Activated CD4-positive, alpha-beta memory T cell treated with anti-CD3 and anti-CD28 coated beads for 36 hours (primary cell): ENCODE data around the gene ZNF467. TPM values are rescaled to one million over a fixed set of nuclear protein-coding genes. Genes with fewer than 3 reads are reported as not detected.

Source experiments
- CTCF ChIA-PET: fragments of 350-600 bp; sonication (Branson Sonifier 250); formaldehyde crosslinking; loops from one replicate; lab custom pipeline; 2021; ENCODE audit warnings: antibody characterized with exemption, inconsistent platforms; lab: Charles Lee
- POLR2A ChIA-PET: fragments of 350-600 bp; sonication (Branson Sonifier 250); formaldehyde crosslinking; loops from one replicate; lab custom pipeline; 2021; ENCODE audit warnings: antibody characterized with exemption; lab: Charles Lee
- DNase-seq: peaks from one replicate; pipeline ENCODE4 v3.0.0-alpha.2; 2020
- H3K27ac Mint-ChIP-seq: one replicate; pipeline ENCODE4 v1.8.0; 2021; ENCODE audit warnings: mixed read lengths
- H3K27me3 Mint-ChIP-seq: one replicate; pipeline ENCODE4 v1.8.0; 2021; ENCODE audit warnings: mixed read lengths
- H3K36me3 Mint-ChIP-seq: one replicate; pipeline ENCODE4 v1.8.0; 2021; ENCODE audit warnings: mixed read lengths
- H3K4me1 Mint-ChIP-seq: one replicate; pipeline ENCODE4 v1.8.0; 2021; ENCODE audit warnings: low read depth, mixed read lengths
- H3K4me3 Mint-ChIP-seq: one replicate; pipeline ENCODE4 v1.8.0; 2021; ENCODE audit warnings: mild to moderate bottlenecking, mixed read lengths
- H3K9me3 Mint-ChIP-seq: one replicate; pipeline ENCODE4 v1.8.0; 2021; ENCODE audit warnings: mixed read lengths
- intact Hi-C: fragments of 100-400 bp; cut with micrococcal nuclease; formaldehyde crosslinking; loops from one replicate; pipeline ENCODE4 v1.15.1; 2023
- total RNA-seq, 2 experiments: library from RNA; stranded (reverse); gene quantifications; one replicate each; pipeline ENCODE4 v1.2.3, GENCODE V29; 2021

Gene ZNF467
- total RNA-seq, 2 experiments from 2014 or later, result 0.41 to 0.45 TPM

DNA sequence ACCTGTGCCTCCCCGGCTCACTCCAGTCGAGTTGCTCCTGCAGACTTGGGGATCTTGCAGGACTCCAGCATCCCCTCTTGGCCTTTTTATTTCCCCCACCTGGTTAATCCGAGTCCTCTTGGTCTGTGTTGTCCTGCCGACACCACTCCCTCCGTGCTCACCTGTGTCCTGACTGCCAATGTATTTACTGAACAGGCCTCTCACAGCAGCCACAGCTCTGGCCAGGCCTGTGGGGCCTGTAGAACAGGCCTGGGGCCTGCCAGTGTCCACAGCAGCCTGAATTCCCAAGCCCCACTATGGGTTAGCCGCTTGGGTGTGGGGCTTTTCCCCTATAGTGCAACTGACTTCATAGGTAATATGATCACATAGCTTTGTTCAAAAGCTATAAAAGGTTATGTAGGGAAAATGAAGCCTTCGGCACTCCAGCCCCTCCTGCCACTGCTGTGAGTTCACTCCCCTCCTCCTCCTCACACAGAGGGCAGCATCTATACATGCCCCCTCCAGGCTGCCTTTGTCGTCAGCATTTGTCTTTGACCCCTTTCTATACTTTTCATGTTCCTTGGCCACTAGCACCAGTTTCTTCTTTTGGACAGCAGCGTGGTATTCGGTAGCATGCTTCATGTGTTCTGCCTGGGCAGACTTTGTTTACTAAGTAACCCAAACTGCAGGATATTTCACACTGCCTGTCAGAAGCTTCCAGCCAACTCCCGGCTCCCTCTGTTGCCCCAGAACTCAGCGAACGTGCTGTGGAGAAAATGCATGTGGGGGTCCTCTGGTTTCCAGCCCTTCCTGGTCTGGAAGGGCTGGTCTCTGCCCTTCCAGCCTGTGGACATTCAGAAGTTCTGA is 46.1 kb downstream of the ZNF467 start:
- Mint-ChIP-seq H3K36me3 (peaks cover 31% of the 10 kb centered on the region), H3K4me1 (no peaks in the 10 kb centered on the region), H3K27ac (no peak overlapping the region), H3K9me3 (no peaks in the 10 kb centered on the region), H3K4me3 (no peak overlapping the region), H3K27me3 (no peaks in the 10 kb centered on the region)
- no peak for DNase-seq
- intact Hi-C loops, result no loop called here
- ChIA-PET POLR2A (no interaction called here), CTCF (interaction anchor here (1.5 kb wide), 2 partner anchors 15 to 65 kb away, joined by 3 to 6 read pairs; no protein-coding TSS in a partner anchor)

- Mint-ChIP-seq H3K9me3 (no peaks in the 10 kb centered on the region), H3K4me3 (no peak overlapping the region), H3K36me3 (peaks cover 27% of the 10 kb centered on the region), H3K27ac (no peak overlapping the region), H3K4me1 (no peaks in the 10 kb centered on the region), H3K27me3 (no peaks in the 10 kb centered on the region)
- intact Hi-C loops, result no loop called here
- ChIA-PET CTCF (no interaction called here), POLR2A (no interaction called here)
- no peak for DNase-seq
These were observed 47.5 kb downstream of the ZNF467 start for GRCh38 chr7:149725916-149726315.

DNA sequence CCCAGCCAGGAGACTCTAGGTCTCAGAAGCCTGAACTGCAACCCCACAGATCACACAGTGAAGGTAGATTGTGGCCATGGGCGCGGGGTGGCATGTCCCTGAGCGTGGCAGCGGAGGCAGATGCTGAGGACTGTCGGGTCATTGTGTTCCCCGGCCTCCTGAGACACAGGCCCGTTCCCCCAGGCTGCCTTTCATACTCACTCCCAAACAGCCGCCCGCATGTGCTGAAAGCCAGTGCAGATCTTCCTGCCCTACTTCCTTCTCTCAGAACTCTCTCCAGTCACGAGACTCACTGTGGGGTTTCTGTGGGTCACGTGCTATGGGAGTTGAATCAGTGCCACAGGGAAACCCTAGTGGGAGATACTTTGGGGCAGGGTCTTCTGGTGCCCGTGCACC is 48.0 kb downstream of the ZNF467 start:
- ChIA-PET CTCF (no interaction called here), POLR2A (no interaction called here)
- H3K36me3 Mint-ChIP-seq, result peaks cover 30% of the 10 kb centered on the region

GRCh38 chr7:149724661-149725425 is 48.5 kb downstream of the ZNF467 start:
- Mint-ChIP-seq H3K36me3 (peaks cover 32% of the 10 kb centered on the region), H3K4me1 (no peaks in the 10 kb centered on the region), H3K27ac (no peak overlapping the region), H3K4me3 (no peak overlapping the region), H3K27me3 (no peaks in the 10 kb centered on the region), H3K9me3 (no peaks in the 10 kb centered on the region)
- DNase-seq, result no peak
- intact Hi-C loops, result no loop called here
- ChIA-PET POLR2A (no interaction called here), CTCF (interaction anchor here (1.3 kb wide), 1 partner anchor 17 kb away, joined by 3 read pairs; no protein-coding TSS in a partner anchor)

More for the DNA sequence above, 48.0 kb downstream of the ZNF467 start:
- Mint-ChIP-seq H3K27ac (no peak overlapping the region), H3K4me1 (no peaks in the 10 kb centered on the region), H3K9me3 (no peaks in the 10 kb centered on the region), H3K4me3 (no peak overlapping the region), H3K27me3 (no peaks in the 10 kb centered on the region)
- no peak for DNase-seq
- intact Hi-C loops, result no loop called here

GRCh38 chr7:149723795-149724495 is 49.4 kb downstream of the ZNF467 start:
- Mint-ChIP-seq H3K9me3 (no peaks in the 10 kb centered on the region), H3K36me3 (peaks cover 30% of the 10 kb centered on the region), H3K27me3 (no peaks in the 10 kb centered on the region), H3K27ac (no peak overlapping the region), H3K4me1 (peaks cover 5% of the 10 kb centered on the region), H3K4me3 (no peak overlapping the region)
- CTCF ChIA-PET, result interaction anchor here (1.3 kb wide), 1 partner anchor 18 kb away, joined by 3 read pairs; no protein-coding TSS in a partner anchor
- POLR2A ChIA-PET, result no interaction called here
- intact Hi-C loops, result no loop called here
- DNase-seq, result no peak

GRCh38 chr7:149723082-149723767 is 50.2 kb downstream of the ZNF467 start:
- H3K4me1 Mint-ChIP-seq, result peaks cover 5% of the 10 kb centered on the region
- intact Hi-C loops, result no loop called here
- H3K27ac Mint-ChIP-seq, result no peak overlapping the region
- H3K9me3 Mint-ChIP-seq, result no peaks in the 10 kb centered on the region
- H3K27me3 Mint-ChIP-seq, result no peaks in the 10 kb centered on the region
- no peak overlapping the region for H3K4me3 Mint-ChIP-seq
- CTCF ChIA-PET, result no interaction called here
- no peak for DNase-seq
- H3K36me3 Mint-ChIP-seq, result peaks cover 28% of the 10 kb centered on the region
- POLR2A ChIA-PET, result interaction anchor here (0.6 kb wide), 1 partner anchor 666 kb away, joined by 3 read pairs; no protein-coding TSS in a partner anchor

DNA sequence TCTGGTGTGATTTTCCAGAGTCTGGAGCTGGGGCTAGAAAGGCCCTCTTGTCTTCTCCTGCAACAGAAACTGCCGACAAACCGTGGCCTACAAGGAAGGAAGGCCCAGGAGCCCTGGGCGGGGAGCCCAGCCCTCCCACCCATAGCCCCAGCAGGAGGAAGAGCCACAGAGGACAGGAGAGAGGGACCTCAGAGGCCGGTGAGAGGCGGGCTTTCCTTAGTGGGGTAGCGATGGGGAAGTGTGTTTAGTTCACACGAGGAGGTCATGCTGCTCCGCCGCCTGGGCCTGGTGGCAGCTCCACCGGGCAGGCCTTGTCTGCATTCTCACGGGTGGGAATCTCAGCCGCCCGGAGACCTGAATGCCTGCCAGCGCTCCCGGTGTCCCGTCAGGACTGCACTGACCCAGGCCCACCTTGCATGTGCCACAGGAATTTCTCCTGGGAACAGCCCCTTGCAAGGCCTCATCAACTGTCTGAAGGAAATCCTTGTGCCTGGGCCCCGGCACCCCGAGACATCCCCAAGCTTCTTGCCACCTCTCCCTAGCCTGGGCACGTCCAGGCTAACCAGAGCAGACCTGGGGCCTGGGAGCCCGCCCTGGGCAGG is 50.9 kb downstream of the ZNF467 start:
- no peak overlapping the region for H3K27ac Mint-ChIP-seq
- H3K36me3 Mint-ChIP-seq, result peaks cover 24% of the 10 kb centered on the region

DNA sequence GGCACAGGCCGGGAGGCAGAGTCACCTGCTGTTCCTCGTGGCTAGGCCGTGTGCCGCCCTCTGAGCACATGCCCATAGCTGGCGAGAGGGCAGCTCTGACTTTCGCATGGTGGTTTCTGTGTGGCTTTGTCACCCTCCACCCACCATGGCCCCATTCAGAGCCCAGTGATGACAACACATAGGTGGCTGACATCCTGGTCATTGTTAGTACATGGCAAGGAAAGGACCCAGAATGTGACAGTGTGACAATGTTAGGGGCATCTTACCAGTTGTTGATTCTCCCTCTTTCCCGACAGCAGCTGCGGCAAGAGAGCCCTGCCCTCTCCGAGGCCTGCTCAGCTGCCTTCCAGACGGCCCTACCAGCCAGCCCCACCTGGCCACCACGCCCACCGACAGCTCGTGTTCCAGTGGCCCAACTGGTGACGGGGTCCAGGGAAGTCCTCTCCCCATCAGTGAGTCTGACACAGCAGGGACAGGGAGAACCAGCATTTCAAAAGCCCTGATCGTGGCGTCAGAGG is 52.2 kb downstream of the ZNF467 start:
- DNase-seq, result no peak
- Mint-ChIP-seq H3K9me3 (no peaks in the 10 kb centered on the region), H3K4me3 (no peak overlapping the region), H3K27ac (no peak overlapping the region), H3K4me1 (peaks cover 9% of the 10 kb centered on the region), H3K36me3 (peaks cover 19% of the 10 kb centered on the region), H3K27me3 (no peaks in the 10 kb centered on the region)
- intact Hi-C loops, result no loop called here
- ChIA-PET CTCF (no interaction called here), POLR2A (no interaction called here)

More for the DNA sequence above, 50.9 kb downstream of the ZNF467 start:
- CTCF ChIA-PET, result no interaction called here
- H3K9me3 Mint-ChIP-seq, result no peaks in the 10 kb centered on the region
- H3K4me3 Mint-ChIP-seq, result no peak overlapping the region
- H3K27me3 Mint-ChIP-seq, result no peaks in the 10 kb centered on the region
- peaks cover 5% of the 10 kb centered on the region for H3K4me1 Mint-ChIP-seq
- intact Hi-C loops, result no loop called here
- POLR2A ChIA-PET, result interaction anchor here (0.6 kb wide), 1 partner anchor 665 kb away, joined by 3 read pairs; no protein-coding TSS in a partner anchor
- DNase-seq, result no peak

GRCh38 chr7:149720372-149721083 is 52.9 kb downstream of the ZNF467 start:
- POLR2A ChIA-PET, result no interaction called here
- no peak for DNase-seq
- no peak overlapping the region for H3K27ac Mint-ChIP-seq
- peaks cover 16% of the 10 kb centered on the region for H3K36me3 Mint-ChIP-seq
- CTCF ChIA-PET, result no interaction called here
- peaks cover 15% of the 10 kb centered on the region for H3K4me1 Mint-ChIP-seq
- intact Hi-C loops, result no loop called here
- no peaks in the 10 kb centered on the region for H3K27me3 Mint-ChIP-seq
- no peaks in the 10 kb centered on the region for H3K9me3 Mint-ChIP-seq
- H3K4me3 Mint-ChIP-seq, result no peak overlapping the region

- intact Hi-C loops, result no loop called here
- peaks cover 15% of the 10 kb centered on the region for H3K36me3 Mint-ChIP-seq
- H3K27me3 Mint-ChIP-seq, result no peaks in the 10 kb centered on the region
- POLR2A ChIA-PET, result no interaction called here
- CTCF ChIA-PET, result no interaction called here
- H3K4me3 Mint-ChIP-seq, result no peak overlapping the region
- H3K27ac Mint-ChIP-seq, result no peak overlapping the region
- no peaks in the 10 kb centered on the region for H3K9me3 Mint-ChIP-seq
- DNase-seq, result no peak
- peaks cover 19% of the 10 kb centered on the region for H3K4me1 Mint-ChIP-seq
These were observed 53.5 kb downstream of the ZNF467 start for GRCh38 chr7:149719912-149720335.
